B cell (primary cell): ENCODE measurements around the gene KLF11. TPM values are rescaled to one million over a fixed set of nuclear protein-coding genes. Genes with fewer than 3 reads are reported as not detected.

Source experiments
- ATAC-seq: fragments of 200-7000 bp; cut with Tn5 transposase; one replicate; pipeline ENCODE4 v1.10.0; 2021; ENCODE audit warnings: low read depth, mild to moderate bottlenecking, moderate number of reproducible peaks, moderate library complexity
- CTCF ChIA-PET: fragments of 350-600 bp; sonication (Branson Sonifier 250); formaldehyde crosslinking; loops from one replicate; lab custom pipeline; 2021; ENCODE audit warnings: antibody characterized with exemption, inconsistent platforms; lab: Charles Lee
- POLR2A ChIA-PET: fragments of 350-600 bp; sonication (Branson Sonifier 250); formaldehyde crosslinking; loops from one replicate; lab custom pipeline; 2021; ENCODE audit warnings: antibody characterized with exemption; lab: Charles Lee
- DNase-seq: peaks from one replicate; pipeline ENCODE4 v3.0.0; 2013
- H2AFZ ChIP-seq: 2 replicates; pipeline ENCODE4 v1.6.1; 2012; ENCODE audit warnings: mild to moderate bottlenecking, low read depth, low read length; ENCODE audit not compliant: insufficient read depth, poor library complexity, severe bottlenecking
- H3K27ac ChIP-seq, 2 donors: 1 replicate in 1 of 2; 2 replicates in 1 of 2; pipeline ENCODE4 v1.5.1; 2012 to 2013; ENCODE audit warnings: low read length in 2 of 2, mild to moderate bottlenecking in 2 of 2, moderate library complexity in 1 of 2
- H3K27me3 ChIP-seq, 4 experiments: fragments of 200-600 bp in 1 of 4; sonication (generic) in 1 of 4; replicated peaks in 1 of 4; 1 replicate in 2 of 4; 2 replicates in 2 of 4; pipeline versions ENCODE4 v1.6.1 to v1.7.0; 2013 to 2016; ENCODE audit warnings: low read length in 3 of 4, mild to moderate bottlenecking in 2 of 4, mixed read lengths in 1 of 4, moderate library complexity in 1 of 4; ENCODE audit not compliant: insufficient read depth in 4 of 4, control insufficient read depth in 3 of 4; ENCODE audit errors: control extremely low read depth in 1 of 4
- H3K36me3 ChIP-seq, 2 experiments: replicated peaks in 1 of 2; 1 replicate in 1 of 2; 2 replicates in 1 of 2; pipeline versions ENCODE4 v1.6.1 to v1.7.1; 2013; ENCODE audit warnings: low read length in 1 of 2; ENCODE audit not compliant: insufficient read depth in 2 of 2, control insufficient read depth in 1 of 2; ENCODE audit errors: control extremely low read depth in 1 of 2, extremely low read depth in 1 of 2
- H3K4me1 ChIP-seq, 2 donors: fragments of 200-600 bp in 1 of 2; sonication (generic) in 1 of 2; 1 replicate in 1 of 2; 2 replicates in 1 of 2; pipeline versions ENCODE4 v1.5.1 to v1.6.1; 2013 to 2017; ENCODE audit warnings: low read length in 2 of 2; ENCODE audit not compliant: control insufficient read depth in 2 of 2, insufficient read depth in 2 of 2
- H3K4me2 ChIP-seq: replicated peaks from 2 replicates; pipeline ENCODE3; 2012; ENCODE audit warnings: mild to moderate bottlenecking, low read depth, low read length; ENCODE audit not compliant: poor library complexity, severe bottlenecking
- H3K4me3 ChIP-seq, 5 experiments: fragments of 200-600 bp in 1 of 5; sonication (generic) in 1 of 5; 1 replicate in 3 of 5; 2 replicates in 2 of 5; pipeline versions ENCODE4 v1.5.1 to v1.7.0; 2011 to 2016; ENCODE audit warnings: low read length in 4 of 5, mild to moderate bottlenecking in 4 of 5, low read depth in 2 of 5, control low read depth in 1 of 5, moderate library complexity in 1 of 5; ENCODE audit not compliant: insufficient read depth in 1 of 5; ENCODE audit errors: control extremely low read depth in 1 of 5, extremely low read depth in 1 of 5
- H3K79me2 ChIP-seq: fragments of 200-600 bp; sonication (generic); one replicate; pipeline ENCODE4 v1.6.0; 2016; ENCODE audit warnings: low read length; ENCODE audit not compliant: control insufficient read depth, insufficient read depth
- H3K9ac ChIP-seq: fragments of 200-600 bp; sonication (generic); 2 replicates; pipeline ENCODE4 v1.6.1; 2017; ENCODE audit warnings: mild to moderate bottlenecking, low read length, moderate library complexity
- H3K9me3 ChIP-seq, 3 donors: one replicate each; pipeline versions ENCODE4 v1.6.1 to v1.7.1; 2013; ENCODE audit warnings: low read length in 2 of 3; ENCODE audit not compliant: control insufficient read depth in 2 of 3, insufficient read depth in 1 of 3; ENCODE audit errors: control extremely low read depth in 1 of 3
- H4K20me1 ChIP-seq: 2 replicates; pipeline ENCODE4 v1.6.0; 2012; ENCODE audit warnings: mild to moderate bottlenecking, low read length; ENCODE audit not compliant: insufficient read depth, control insufficient read depth, poor library complexity, severe bottlenecking
- H3K27ac Mint-ChIP-seq: one replicate; pipeline ENCODE4 v1.8.0; 2021; ENCODE audit warnings: mixed read lengths
- H3K27me3 Mint-ChIP-seq: one replicate; pipeline ENCODE4 v1.8.0; 2021; ENCODE audit warnings: mixed read lengths
- H3K4me1 Mint-ChIP-seq: one replicate; pipeline ENCODE4 v1.8.0; 2021; ENCODE audit warnings: mixed read lengths
- H3K4me3 Mint-ChIP-seq: one replicate; pipeline ENCODE4 v1.8.0; 2021; ENCODE audit warnings: mixed read lengths
- H3K9me3 Mint-ChIP-seq: one replicate; pipeline ENCODE4 v1.8.0; 2022; ENCODE audit warnings: mixed read lengths; ENCODE audit not compliant: insufficient read depth
- CTCF ChIP-seq: fragments of 200-600 bp; IDR thresholded peaks from one replicate; pipeline ENCODE4 v1.8.0; 2022; ENCODE audit warnings: antibody characterized with exemption, mild to moderate bottlenecking
- EZH2 ChIP-seq: IDR thresholded peaks from 2 replicates; pipeline ENCODE4 v1.6.1; 2012; ENCODE audit warnings: borderline replicate concordance, low read depth, mild to moderate bottlenecking, moderate library complexity, low read length; ENCODE audit not compliant: insufficient read depth, poor library complexity, severe bottlenecking
- WGBS: methylation state at CpG from one replicate; pipeline ENCODE4 v1.1.5; 2013; ENCODE audit warnings: missing lambda C conversion rate; ENCODE audit not compliant: insufficient coverage; 5-methylcytosine and 5-hydroxymethylcytosine counted together
- intact Hi-C: fragments of 100-400 bp; cut with micrococcal nuclease; formaldehyde crosslinking; loops from one replicate; pipeline ENCODE4 v1.10.0; 2022
- polyA plus RNA-seq: library from polyadenylated mRNA; depleted of rRNA; stranded (reverse); fragments of >200 nt; gene quantifications from 2 replicates; pipeline ENCODE4 v1.2.3, GENCODE V29; 2012
- total RNA-seq, 2 donors: library from RNA; stranded (reverse); fragments of 120-200 nt in 1 of 2; gene quantifications; 1 replicate in 1 of 2; 2 replicates in 1 of 2; pipeline versions ENCODE4 v1.2.3 to v1.2.4, GENCODE V29; 2013 to 2022

The KLF11 gene
- total and polyA plus RNA-seq, 2 donors (not counting 1 experiment from before 2014, with no cell fraction given), result 20.8 to 48.4 TPM

DNA sequence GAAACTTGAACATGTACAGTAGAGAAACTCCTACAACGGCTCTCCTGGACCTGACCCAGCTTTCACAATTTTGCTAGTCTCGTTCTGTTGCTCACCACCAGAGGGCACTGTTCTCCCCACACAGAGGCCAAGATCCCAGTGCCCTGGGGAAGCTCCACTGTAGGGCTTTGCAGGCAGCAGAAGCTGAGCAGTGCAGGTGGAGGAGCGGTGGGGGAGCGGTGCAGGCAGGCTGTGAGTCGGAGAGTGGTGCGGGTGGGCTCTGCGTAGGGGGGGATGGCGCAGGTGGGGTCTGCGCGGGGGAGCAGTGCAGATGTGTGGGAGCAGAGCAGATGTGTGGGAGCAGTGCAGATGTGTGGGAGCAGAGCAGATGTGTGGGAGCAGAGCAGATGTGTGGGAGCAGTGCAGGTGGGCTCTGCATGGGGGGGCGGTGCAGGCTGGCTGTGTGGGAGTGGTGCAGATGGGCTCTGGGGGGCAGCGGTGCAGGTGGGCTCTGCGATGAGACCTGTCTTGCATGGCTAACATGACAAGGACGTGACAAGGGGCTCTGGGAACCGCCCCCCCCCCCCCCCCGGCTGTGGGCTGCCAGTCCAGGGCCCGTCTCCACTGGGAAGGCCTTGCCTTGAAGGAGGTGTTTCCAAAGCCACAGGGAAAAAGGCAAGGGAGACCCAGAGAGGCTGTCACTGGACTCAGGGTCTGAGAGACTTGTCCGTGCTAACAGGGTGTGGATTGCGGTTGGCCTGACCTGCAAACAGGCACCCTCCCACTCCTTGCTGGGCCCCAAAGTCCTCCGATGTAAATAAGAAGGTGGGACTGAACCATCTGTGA, 29.5 kb downstream of the KLF11 start:
- 37% methylated on average over 19 of the region's 20 CpGs for WGBS
- TF ChIP-seq EZH2 (no peak), CTCF (peak; percentile 81)
- Histone ChIP-seq H3K9ac (no peak overlapping the region), H3K27ac (no peak overlapping the region), H3K79me2 (no peaks in the 10 kb centered on the region), H4K20me1 (no peaks in the 10 kb centered on the region), H3K4me3 (no peak overlapping the region), H3K4me2 (no peak overlapping the region), H3K9me3 (peaks cover 0 to under 1% (median 0%) of the 10 kb centered on the region in 3 donors), H2AFZ (no peak overlapping the region), H3K27me3 (peaks cover 0 to 36% (median 22%) of the 10 kb centered on the region in 4 experiments), H3K4me1 (peaks cover 3 to 6% of the 10 kb centered on the region in 2 donors), H3K36me3 (no peaks in the 10 kb centered on the region)
- no peak overlapping the region for H3K27ac Mint-ChIP-seq
- intact Hi-C loops, result loop anchor here (1.0 to 2.0 kb wide), 4 partner anchors 24 to 595 kb away; no protein-coding TSS in a partner anchor
- peaks cover 4% of the 10 kb centered on the region for H3K4me1 Mint-ChIP-seq
- H3K4me3 Mint-ChIP-seq, result no peak overlapping the region
- peak; percentile 86 for DNase-seq
- ATAC-seq, result peak; percentile 95
- ChIA-PET POLR2A (interaction anchor here (0.7 to 1.1 kb wide), 2 partner anchors 10 to 384 kb away, joined by 4 to 6 read pairs; no protein-coding TSS in a partner anchor), CTCF (interaction anchor here (0.5 to 13.0 kb wide), 51 partner anchors 9 to 597 kb away, joined by 3 to 220 read pairs (median 5); partner anchors contain the start of genes ODC1 and RRM2)
- H3K9me3 Mint-ChIP-seq, result peaks cover 4% of the 10 kb centered on the region
- peaks cover 43% of the 10 kb centered on the region for H3K27me3 Mint-ChIP-seq

GRCh38 chr2:10073706-10074105, 30.4 kb downstream of the KLF11 start:
- H3K4me3 ChIP-seq, result no peak overlapping the region
- H3K4me1 ChIP-seq, result peaks cover 6 to 8% of the 10 kb centered on the region in 2 donors
- ChIA-PET POLR2A (no interaction called here), CTCF (interaction anchor here (0.6 to 13.0 kb wide), 19 partner anchors 9 to 593 kb away, joined by 3 to 220 read pairs (median 16); partner anchors contain the start of gene RRM2)
- H3K9me3 ChIP-seq, result peaks cover 0 to 4% (median 0%) of the 10 kb centered on the region in 3 donors
- H3K36me3 ChIP-seq, result no peaks in the 10 kb centered on the region
- no peak overlapping the region for H3K27ac ChIP-seq
- DNase-seq (no peak), ATAC-seq (no peak)
- no peak overlapping the region for H3K9ac ChIP-seq
- intact Hi-C loops, result loop anchor here (2.0 kb wide), 1 partner anchor 51 kb away; no protein-coding TSS in a partner anchor
- H3K79me2 ChIP-seq, result no peaks in the 10 kb centered on the region
- H3K9me3 Mint-ChIP-seq, result no peaks in the 10 kb centered on the region
- no peak overlapping the region for H3K4me2 ChIP-seq
- H4K20me1 ChIP-seq, result no peaks in the 10 kb centered on the region
- H3K27me3 Mint-ChIP-seq, result peaks cover 51% of the 10 kb centered on the region
- no peak for TF ChIP-seq CTCF
- no peak for TF ChIP-seq EZH2
- H3K27ac Mint-ChIP-seq, result no peak overlapping the region
- H3K4me3 Mint-ChIP-seq, result no peak overlapping the region
- H3K27me3 ChIP-seq, result peaks cover 0 to 44% (median 30%) of the 10 kb centered on the region in 4 experiments
- 69% methylated on average over 8 of the region's 8 CpGs for WGBS
- peaks cover 6% of the 10 kb centered on the region for H3K4me1 Mint-ChIP-seq
- no peak overlapping the region for H2AFZ ChIP-seq
